Stimulated activated naive B cell treated with anti-CD40 and anti-IgM and Interleukin-4, amounts not matched to agents 10 μg/mL and 1 μg/mL and 100 μg/mL, for 72 hours (primary cell): Measurements from ENCODE around the gene KRTAP5-9.
"Not testable (repeated sequence)": the region's sequence is repeated elsewhere in the genome, so short reads cannot be mapped to it uniquely, and the experiment has no call there.

ENCODE experiments used
- ATAC-seq, 2 donors: fragments of 150-1000 bp; cut with Tn5 transposase; replicated peaks; 2 replicates each; pipeline ENCODE4 v1.10.0; 2021; ENCODE audit warnings: moderate library complexity in 1 of 2
- DNase-seq: peaks from one replicate; pipeline ENCODE4 v3.0.0; 2021
- H3K27ac Mint-ChIP-seq: one replicate; pipeline ENCODE4 v1.8.0; 2022; ENCODE audit warnings: mild to moderate bottlenecking, mixed read lengths
- H3K27me3 Mint-ChIP-seq, 2 donors: one replicate each; pipeline ENCODE4 v1.8.0; 2022; ENCODE audit warnings: mixed read lengths in 2 of 2
- H3K36me3 Mint-ChIP-seq, 2 donors: one replicate each; pipeline ENCODE4 v1.8.0; 2022; ENCODE audit warnings: mixed read lengths in 2 of 2, mild to moderate bottlenecking in 1 of 2
- H3K4me1 Mint-ChIP-seq, 2 donors: one replicate each; pipeline ENCODE4 v1.8.0; 2022; ENCODE audit warnings: mixed read lengths in 2 of 2, mild to moderate bottlenecking in 1 of 2
- H3K4me3 Mint-ChIP-seq, 2 donors: one replicate each; pipeline ENCODE4 v1.8.0; 2022; ENCODE audit warnings: mild to moderate bottlenecking in 2 of 2, mixed read lengths in 2 of 2, moderate library complexity in 1 of 2
- H3K9me3 Mint-ChIP-seq, 2 donors: one replicate each; pipeline ENCODE4 v1.8.0; 2022; ENCODE audit warnings: mixed read lengths in 2 of 2, mild to moderate bottlenecking in 1 of 2

KRTAP5-9 gene

GRCh38 chr11:71525188-71525937 is 22.9 kb upstream of the KRTAP5-9 start:
- Mint-ChIP-seq H3K27me3 (peaks cover 3 to 11% of the 10 kb centered on the region in 2 donors), H3K27ac (no peak overlapping the region), H3K4me1 (no peaks in the 10 kb centered on the region), H3K4me3 (no peak overlapping the region), H3K9me3 (peaks cover 0 to 4% of the 10 kb centered on the region in 2 donors), H3K36me3 (peaks cover 4 to 5% of the 10 kb centered on the region in 2 donors)
- ATAC-seq (no peak), DNase-seq (no peak)

DNA sequence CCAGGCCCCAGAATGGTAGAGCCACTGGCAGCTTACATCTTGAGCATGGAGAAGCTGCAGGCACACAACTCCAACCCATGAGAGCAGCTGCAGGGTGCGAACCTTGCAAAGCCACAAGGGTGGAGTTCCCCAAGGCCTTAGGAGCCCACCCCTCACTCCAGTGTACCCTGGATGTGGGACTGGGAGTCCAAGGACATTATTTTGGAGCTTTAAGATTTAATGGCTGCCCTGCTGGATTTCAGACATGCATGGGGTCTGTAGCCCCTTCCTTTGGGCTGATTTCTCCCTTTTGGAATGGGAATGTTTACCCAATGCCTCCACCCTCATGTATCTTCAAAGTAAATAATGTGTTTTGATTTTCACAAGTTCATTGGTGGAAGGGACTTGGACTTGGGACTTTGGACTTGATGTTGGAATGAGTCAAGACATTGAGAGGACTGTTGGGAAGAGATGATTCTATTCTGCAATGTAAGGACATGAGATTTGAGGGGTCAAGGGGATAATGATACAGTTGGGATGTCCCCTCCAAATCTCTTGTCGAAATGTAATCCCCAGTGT is 22.2 kb upstream of the KRTAP5-9 start:
- H3K4me1 Mint-ChIP-seq: peaks cover 3 to 6% of the 10 kb centered on the region in 2 donors
- DNase-seq: no peak
- H3K4me3 Mint-ChIP-seq: no peak overlapping the region
- peaks cover 4 to 5% of the 10 kb centered on the region in 2 donors for H3K36me3 Mint-ChIP-seq
- H3K27ac Mint-ChIP-seq: no peak overlapping the region
- peaks cover 0 to 4% of the 10 kb centered on the region in 2 donors for H3K9me3 Mint-ChIP-seq
- no peak for ATAC-seq
- peaks cover 3 to 11% of the 10 kb centered on the region in 2 donors for H3K27me3 Mint-ChIP-seq

DNA sequence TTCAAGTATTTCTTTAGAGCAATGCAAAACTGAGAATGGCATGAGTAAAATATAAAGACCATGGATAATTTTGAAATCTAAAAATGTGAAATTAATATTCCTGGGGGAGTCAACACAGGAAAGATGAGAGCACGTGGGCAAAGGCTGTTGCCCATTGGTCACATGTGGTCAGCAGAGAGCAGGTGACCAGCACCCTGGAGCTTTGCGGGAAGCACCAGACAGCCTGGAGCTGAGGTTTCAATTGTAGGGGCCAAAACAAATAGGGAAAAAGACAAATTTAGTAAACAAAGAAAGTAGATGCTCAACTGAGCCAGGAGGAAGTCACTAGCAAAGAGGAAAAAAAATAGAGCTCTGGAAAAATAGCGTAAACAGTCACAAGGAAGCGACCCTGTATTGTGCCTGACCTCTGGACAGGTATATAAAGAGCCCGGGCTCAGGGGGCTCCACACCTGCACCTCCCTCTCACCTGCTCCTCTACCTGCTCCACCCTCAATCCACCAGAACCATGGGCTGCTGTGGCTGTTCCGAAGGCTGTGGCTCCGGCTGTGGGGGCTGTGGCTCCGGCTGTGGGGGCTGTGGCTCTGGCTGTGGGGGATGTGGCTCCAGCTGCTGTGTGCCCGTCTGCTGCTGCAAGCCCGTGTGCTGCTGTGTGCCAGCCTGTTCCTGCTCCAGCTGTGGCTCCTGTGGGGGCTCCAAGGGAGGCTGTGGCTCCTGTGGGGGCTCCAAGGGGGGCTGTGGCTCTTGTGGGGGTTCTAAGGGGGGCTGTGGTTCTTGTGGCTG is 21.2 kb upstream of the KRTAP5-9 start, which contains the start of gene KRTAP5-7:
Gene KRTAP5-7, plus strand, starts transcription at position 472 of the 780 bp plus-strand sequence. Its CDS starts 34 bp downstream, at position 506.
- H3K27me3 Mint-ChIP-seq: peaks cover 3 to 11% of the 10 kb centered on the region in 2 donors
- DNase-seq, H3K4me3 Mint-ChIP-seq, H3K27ac Mint-ChIP-seq, ATAC-seq, H3K9me3 Mint-ChIP-seq, H3K36me3 Mint-ChIP-seq, H3K4me1 Mint-ChIP-seq: not testable (repeated sequence)

- Mint-ChIP-seq H3K9me3 (no peaks in the 10 kb centered on the region), H3K4me1 (peaks cover 3 to 6% of the 10 kb centered on the region in 2 donors), H3K27me3 (peaks cover 3 to 11% of the 10 kb centered on the region in 2 donors), H3K27ac (no peak overlapping the region), H3K4me3 (no peak overlapping the region), H3K36me3 (peaks cover 3 to 4% of the 10 kb centered on the region in 2 donors)
- no peak for DNase-seq
- no peak for ATAC-seq
These were observed 20.5 kb upstream of the KRTAP5-9 start for GRCh38 chr11:71527576-71528210.

- Mint-ChIP-seq H3K9me3 (no peaks in the 10 kb centered on the region), H3K4me1 (peaks cover 5 to 6% of the 10 kb centered on the region in 2 donors), H3K36me3 (peaks cover 0 to 3% of the 10 kb centered on the region in 2 donors), H3K4me3 (no peak overlapping the region), H3K27ac (no peak overlapping the region), H3K27me3 (peaks cover 3 to 11% of the 10 kb centered on the region in 2 donors)
- ATAC-seq (peak; percentile 51 to 55), DNase-seq (no peak)
These were observed 17.6 kb upstream of the KRTAP5-9 start for GRCh38 chr11:71530602-71531001.

DNA sequence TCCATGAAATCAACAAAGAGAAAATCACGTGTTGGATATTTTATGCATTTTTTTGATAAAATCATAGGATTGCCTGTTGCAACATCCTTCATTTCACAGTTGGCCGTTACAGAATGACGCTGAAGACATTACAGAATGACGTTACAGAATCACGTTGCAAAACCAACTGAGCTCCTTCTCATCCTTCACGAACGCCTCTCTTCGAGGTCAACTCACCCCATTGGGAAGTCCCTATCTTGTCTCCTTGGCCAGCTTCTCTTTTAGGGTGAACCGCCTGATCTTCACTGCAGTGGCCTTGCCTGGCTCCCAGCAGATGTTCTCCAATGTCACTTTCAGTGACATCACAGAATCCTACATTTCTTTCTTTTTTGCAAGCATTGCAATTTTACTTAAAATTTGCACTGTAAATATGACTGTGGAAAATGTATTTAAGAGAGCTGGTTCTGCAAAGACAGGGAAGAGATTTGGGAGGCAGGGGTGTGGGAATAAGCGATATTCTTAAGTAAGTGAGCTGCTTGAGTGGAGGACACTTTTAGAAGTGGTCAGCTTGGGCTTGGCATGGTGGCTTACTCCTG is 16.1 kb upstream of the KRTAP5-9 start:
- ATAC-seq (no peak), DNase-seq (no peak)
- H3K4me1 Mint-ChIP-seq: peaks cover 5 to 6% of the 10 kb centered on the region in 2 donors
- H3K27me3 Mint-ChIP-seq: peaks cover 0 to 6% of the 10 kb centered on the region in 2 donors
- H3K36me3 Mint-ChIP-seq: peaks cover 0 to 3% of the 10 kb centered on the region in 2 donors
- no peak overlapping the region for H3K27ac Mint-ChIP-seq
- H3K4me3 Mint-ChIP-seq: no peak overlapping the region
- H3K9me3 Mint-ChIP-seq: no peaks in the 10 kb centered on the region

GRCh38 chr11:71534711-71535608 is 13.3 kb upstream of the KRTAP5-9 start:
- not testable (repeated sequence) for H3K36me3 Mint-ChIP-seq, H3K9me3 Mint-ChIP-seq, H3K4me3 Mint-ChIP-seq, DNase-seq, H3K4me1 Mint-ChIP-seq, H3K27ac Mint-ChIP-seq, H3K27me3 Mint-ChIP-seq, ATAC-seq

GRCh38 chr11:71535825-71536224 is 12.4 kb upstream of the KRTAP5-9 start:
- ATAC-seq (no peak), DNase-seq (no peak)
- peaks cover 2 to 4% of the 10 kb centered on the region in 2 donors for H3K4me1 Mint-ChIP-seq
- H3K9me3 Mint-ChIP-seq: peaks cover 3 to 4% of the 10 kb centered on the region in 2 donors
- no peak overlapping the region for H3K27ac Mint-ChIP-seq
- peaks cover under 1 to 6% of the 10 kb centered on the region in 2 donors for H3K36me3 Mint-ChIP-seq
- peaks cover 0 to 6% of the 10 kb centered on the region in 2 donors for H3K27me3 Mint-ChIP-seq
- H3K4me3 Mint-ChIP-seq: no peak overlapping the region

GRCh38 chr11:71537537-71537936 is 10.7 kb upstream of the KRTAP5-9 start:
- Mint-ChIP-seq H3K36me3 (peaks cover 7 to 11% of the 10 kb centered on the region in 2 donors), H3K27me3 (peaks cover 5 to 6% of the 10 kb centered on the region in 2 donors), H3K4me1 (peaks cover 0 to 6% of the 10 kb centered on the region in 2 donors), H3K4me3 (no peak overlapping the region), H3K9me3 (peaks cover 6 to 10% of the 10 kb centered on the region in 2 donors), H3K27ac (no peak overlapping the region)
- no peak for ATAC-seq
- no peak for DNase-seq

DNA sequence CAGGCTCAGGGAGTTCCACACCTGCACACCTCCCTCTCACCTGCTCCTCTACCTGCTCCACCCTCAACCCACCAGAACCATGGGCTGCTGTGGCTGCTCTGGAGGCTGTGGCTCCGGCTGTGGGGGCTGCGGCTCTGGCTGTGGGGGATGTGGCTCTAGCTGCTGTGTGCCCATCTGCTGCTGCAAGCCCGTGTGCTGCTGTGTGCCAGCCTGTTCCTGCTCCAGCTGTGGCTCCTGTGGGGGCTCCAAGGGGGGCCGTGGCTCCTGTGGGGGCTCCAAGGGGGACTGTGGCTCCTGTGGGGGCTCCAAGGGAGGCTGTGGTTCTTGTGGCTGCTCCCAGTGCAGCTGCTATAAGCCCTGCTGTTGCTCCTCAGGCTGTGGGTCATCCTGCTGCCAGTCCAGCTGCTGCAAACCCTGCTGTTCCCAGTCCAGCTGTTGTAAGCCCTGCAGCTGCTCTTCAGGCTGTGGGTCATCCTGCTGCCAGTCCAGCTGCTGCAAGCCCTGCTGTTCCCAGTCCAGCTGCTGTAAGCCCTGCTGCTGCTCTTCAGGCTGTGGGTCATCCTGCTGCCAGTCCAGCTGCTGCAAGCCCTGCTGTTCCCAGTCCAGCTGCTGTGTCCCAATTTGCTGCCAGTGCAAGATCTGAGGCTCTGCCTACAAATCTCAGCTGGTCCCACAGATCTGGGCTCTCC is 10.1 kb upstream of the KRTAP5-9 start, which contains the start of gene KRTAP5-8:
Gene KRTAP5-8, plus strand, starts transcription at position 49 of the 689 bp plus-strand sequence. Its CDS starts 31 bp downstream, at position 80.
- not testable (repeated sequence) for H3K4me1 Mint-ChIP-seq, ATAC-seq, H3K27ac Mint-ChIP-seq, H3K4me3 Mint-ChIP-seq, H3K27me3 Mint-ChIP-seq, DNase-seq
- H3K36me3 Mint-ChIP-seq: peaks cover 7 to 14% of the 10 kb centered on the region in 2 donors
- H3K9me3 Mint-ChIP-seq: peaks cover 6 to 11% of the 10 kb centered on the region in 2 donors

- peaks cover 7 to 15% of the 10 kb centered on the region in 2 donors for H3K36me3 Mint-ChIP-seq
- peaks cover 6 to 11% of the 10 kb centered on the region in 2 donors for H3K9me3 Mint-ChIP-seq
- H3K4me1 Mint-ChIP-seq: peaks cover 9 to 14% of the 10 kb centered on the region in 2 donors
- H3K4me3 Mint-ChIP-seq: no peak overlapping the region
- H3K27ac Mint-ChIP-seq: no peak overlapping the region
- ATAC-seq (no peak), DNase-seq (no peak)
- peaks cover 5 to 6% of the 10 kb centered on the region in 2 donors for H3K27me3 Mint-ChIP-seq
These were observed 9.6 kb upstream of the KRTAP5-9 start for GRCh38 chr11:71538666-71538990.

GRCh38 chr11:71539017-71539416 is 9.2 kb upstream of the KRTAP5-9 start:
- H3K27me3 Mint-ChIP-seq: peaks cover 5 to 6% of the 10 kb centered on the region in 2 donors
- DNase-seq (no peak), ATAC-seq (no peak)
- H3K36me3 Mint-ChIP-seq: peaks cover 7 to 15% of the 10 kb centered on the region in 2 donors
- peaks cover 6 to 11% of the 10 kb centered on the region in 2 donors for H3K9me3 Mint-ChIP-seq
- no peak overlapping the region for H3K27ac Mint-ChIP-seq
- H3K4me3 Mint-ChIP-seq: no peak overlapping the region
- H3K4me1 Mint-ChIP-seq: peaks cover 13 to 17% of the 10 kb centered on the region in 2 donors
